GM23338 (cell line): ENCODE measurements around the gene MFAP4. TPM values are rescaled to one million over a fixed set of nuclear protein-coding genes. Genes with fewer than 3 reads are reported as not detected.
A peak's percentile ranks its signal among the peaks of the same experiment; 100 is the strongest.

Experiments used
- ATAC-seq: fragments of 200-7000 bp; cut with Tn5 transposase; 3 replicates; pipeline ENCODE4 v1.9.1; 2020
- DNase-seq: peaks from one replicate; pipeline ENCODE4 v3.0.0-alpha.2; 2015; ENCODE audit warnings: low spot score
- H2AFZ ChIP-seq: fragments of 200-600 bp; sonication (generic); 2 replicates; pipeline ENCODE4 v1.8.0; 2016; ENCODE audit warnings: antibody characterized with exemption, mild to moderate bottlenecking, moderate library complexity
- H3F3A ChIP-seq: fragments of 200-600 bp; sonication (generic); replicated peaks from 2 replicates; pipeline ENCODE4 v1.8.0; 2017; ENCODE audit warnings: antibody characterized with exemption, mixed run types, low read depth
- H3K27ac ChIP-seq: fragments of 200-600 bp; sonication (generic); 2 replicates; pipeline ENCODE4 v1.6.1; 2016; ENCODE audit warnings: low read depth
- H3K27me3 ChIP-seq: fragments of 200-600 bp; sonication (generic); 2 replicates; pipeline ENCODE4 v1.8.0; 2016; ENCODE audit warnings: mild to moderate bottlenecking, mixed run types, moderate library complexity; ENCODE audit not compliant: insufficient read depth
- H3K36me3 ChIP-seq: fragments of 200-600 bp; sonication (generic); 2 replicates; pipeline ENCODE4 v1.8.0; 2016; ENCODE audit warnings: mild to moderate bottlenecking; ENCODE audit not compliant: insufficient read depth
- H3K4me1 ChIP-seq: fragments of 200-600 bp; sonication (generic); 2 replicates; pipeline ENCODE4 v1.8.0; 2016; ENCODE audit warnings: mild to moderate bottlenecking, moderate library complexity; ENCODE audit not compliant: insufficient read depth
- H3K4me2 ChIP-seq: fragments of 200-600 bp; sonication (generic); 2 replicates; pipeline ENCODE4 v1.7.1; 2017; ENCODE audit warnings: mixed run types
- H3K4me3 ChIP-seq: fragments of 200-600 bp; sonication (generic); 2 replicates; pipeline ENCODE4 v1.6.1; 2016; ENCODE audit warnings: mixed run types
- H3K79me2 ChIP-seq: fragments of 200-600 bp; sonication (generic); replicated peaks from 2 replicates; pipeline ENCODE4 v1.8.0; 2017; ENCODE audit warnings: mild to moderate bottlenecking; ENCODE audit not compliant: insufficient read depth
- H3K9me2 ChIP-seq: fragments of 200-600 bp; sonication (generic); 2 replicates; pipeline ENCODE4 v1.8.0; 2017; ENCODE audit not compliant: insufficient read depth
- H4K20me1 ChIP-seq: fragments of 200-600 bp; sonication (generic); replicated peaks from 2 replicates; pipeline ENCODE4 v1.8.0; 2017; ENCODE audit warnings: mild to moderate bottlenecking; ENCODE audit not compliant: insufficient read depth
- H3K27ac Mint-ChIP-seq: 2 replicates; pipeline ENCODE4 v1.8.0; 2020; ENCODE audit warnings: inconsistent platforms, mild to moderate bottlenecking, moderate library complexity, mixed read lengths
- H3K27me3 Mint-ChIP-seq: 3 replicates; pipeline ENCODE4 v1.8.0; 2022; ENCODE audit warnings: low read depth, mild to moderate bottlenecking, moderate library complexity, mixed read lengths, inconsistent platforms; ENCODE audit not compliant: insufficient read depth, poor library complexity
- H3K36me3 Mint-ChIP-seq: 3 replicates; pipeline ENCODE4 v1.8.0; 2021; ENCODE audit warnings: low read depth, mild to moderate bottlenecking, inconsistent platforms, moderate library complexity, mixed read lengths
- H3K4me1 Mint-ChIP-seq: 3 replicates; pipeline ENCODE4 v1.8.0; 2020; ENCODE audit warnings: mild to moderate bottlenecking, inconsistent platforms, mixed read lengths
- H3K4me3 Mint-ChIP-seq: 3 replicates; pipeline ENCODE4 v1.8.0; 2021; ENCODE audit warnings: moderate library complexity, mild to moderate bottlenecking, inconsistent platforms, mixed read lengths
- H3K9me3 Mint-ChIP-seq: 3 replicates; pipeline ENCODE4 v1.8.0; 2020; ENCODE audit warnings: moderate library complexity, mild to moderate bottlenecking, inconsistent platforms, mixed read lengths
- CREB1 ChIP-seq: fragments of 250-450 bp; sonication (Bioruptor Pico); IDR thresholded peaks from 2 replicates; pipeline ENCODE4 v1.5.0; 2020; ENCODE audit warnings: low read depth, mild to moderate bottlenecking, moderate library complexity
- EZH2 ChIP-seq: fragments of 200-600 bp; sonication (generic); IDR thresholded peaks from one replicate; pipeline ENCODE4 v1.8.0; 2017; ENCODE audit warnings: antibody characterized with exemption, mild to moderate bottlenecking, low read depth; ENCODE audit not compliant: unreplicated experiment
- JUNB ChIP-seq: IDR thresholded peaks from one replicate; pipeline ENCODE4 v1.6.1; 2016; ENCODE audit warnings: antibody characterized with exemption; ENCODE audit not compliant: unreplicated experiment
- POLR2AphosphoS5 ChIP-seq: IDR thresholded peaks from 2 replicates; pipeline ENCODE4 v1.6.1; 2016; ENCODE audit warnings: antibody characterized with exemption, low read depth
- ZNF114 ChIP-seq: fragments of 250-450 bp; sonication (Bioruptor Pico); IDR thresholded peaks from 2 replicates; pipeline ENCODE4 v1.5.0; 2020; ENCODE audit warnings: mild to moderate bottlenecking, moderate library complexity
- ZNF331 ChIP-seq: fragments of 250-450 bp; sonication (Bioruptor Pico); IDR thresholded peaks from 2 replicates; pipeline ENCODE4 v1.5.0; 2020; ENCODE audit warnings: low read depth, mild to moderate bottlenecking, moderate library complexity
- polyA plus RNA-seq: library from polyadenylated mRNA; unstranded; fragments of >200 nt; fragmentation: Nextera tagmentation; extraction: Ambion mirVana; gene quantifications from 2 replicates; pipeline ENCODE4 v1.2.1, GENCODE V29; 2016
- total RNA-seq: library from RNA; depleted of rRNA; stranded (reverse); fragments of >200 nt; shearing (Covaris generic); gene quantifications from 2 replicates; pipeline ENCODE4 v1.2.3, GENCODE V29; 2014
- TF ChIP-seq, protein P1 (sequence below): fragments of 250-450 bp; sonication (Bioruptor Pico); IDR thresholded peaks from 2 replicates; pipeline ENCODE4 v1.5.0; 2020; ENCODE audit warnings: mild to moderate bottlenecking, moderate library complexity

Gene MFAP4
- total and polyA plus RNA-seq, 2 experiments from 2014 or later, result 7.7 to 9.7 TPM

DNA sequence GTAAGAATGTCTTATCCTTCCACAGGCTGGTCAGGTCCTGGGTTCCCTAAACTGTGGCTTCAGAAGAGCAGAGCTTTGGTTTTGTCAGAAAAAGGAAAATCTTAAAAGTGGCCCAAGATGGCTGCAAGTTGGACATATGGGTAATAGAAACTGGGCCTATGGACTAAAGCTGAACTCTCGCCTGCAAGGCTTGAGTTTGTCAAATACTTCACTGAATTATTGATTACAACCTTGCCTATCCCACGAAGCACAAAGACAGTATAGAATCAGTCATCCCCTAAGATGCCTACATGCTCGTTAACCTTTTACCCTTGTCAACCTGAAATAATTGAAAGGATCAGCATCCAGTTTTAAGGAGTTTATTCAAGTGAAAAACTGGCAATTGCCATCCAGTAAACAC lies 44.7 kb upstream of the MFAP4 start:
- Mint-ChIP-seq H3K4me3 (no peak overlapping the region), H3K36me3 (no peaks in the 10 kb centered on the region), H3K4me1 (peaks cover 36% of the 10 kb centered on the region), H3K27me3 (peaks cover 4% of the 10 kb centered on the region), H3K27ac (no peak overlapping the region), H3K9me3 (no peaks in the 10 kb centered on the region)
- H3K4me2 ChIP-seq, result no peak overlapping the region
- TF ChIP-seq, protein P1, sequence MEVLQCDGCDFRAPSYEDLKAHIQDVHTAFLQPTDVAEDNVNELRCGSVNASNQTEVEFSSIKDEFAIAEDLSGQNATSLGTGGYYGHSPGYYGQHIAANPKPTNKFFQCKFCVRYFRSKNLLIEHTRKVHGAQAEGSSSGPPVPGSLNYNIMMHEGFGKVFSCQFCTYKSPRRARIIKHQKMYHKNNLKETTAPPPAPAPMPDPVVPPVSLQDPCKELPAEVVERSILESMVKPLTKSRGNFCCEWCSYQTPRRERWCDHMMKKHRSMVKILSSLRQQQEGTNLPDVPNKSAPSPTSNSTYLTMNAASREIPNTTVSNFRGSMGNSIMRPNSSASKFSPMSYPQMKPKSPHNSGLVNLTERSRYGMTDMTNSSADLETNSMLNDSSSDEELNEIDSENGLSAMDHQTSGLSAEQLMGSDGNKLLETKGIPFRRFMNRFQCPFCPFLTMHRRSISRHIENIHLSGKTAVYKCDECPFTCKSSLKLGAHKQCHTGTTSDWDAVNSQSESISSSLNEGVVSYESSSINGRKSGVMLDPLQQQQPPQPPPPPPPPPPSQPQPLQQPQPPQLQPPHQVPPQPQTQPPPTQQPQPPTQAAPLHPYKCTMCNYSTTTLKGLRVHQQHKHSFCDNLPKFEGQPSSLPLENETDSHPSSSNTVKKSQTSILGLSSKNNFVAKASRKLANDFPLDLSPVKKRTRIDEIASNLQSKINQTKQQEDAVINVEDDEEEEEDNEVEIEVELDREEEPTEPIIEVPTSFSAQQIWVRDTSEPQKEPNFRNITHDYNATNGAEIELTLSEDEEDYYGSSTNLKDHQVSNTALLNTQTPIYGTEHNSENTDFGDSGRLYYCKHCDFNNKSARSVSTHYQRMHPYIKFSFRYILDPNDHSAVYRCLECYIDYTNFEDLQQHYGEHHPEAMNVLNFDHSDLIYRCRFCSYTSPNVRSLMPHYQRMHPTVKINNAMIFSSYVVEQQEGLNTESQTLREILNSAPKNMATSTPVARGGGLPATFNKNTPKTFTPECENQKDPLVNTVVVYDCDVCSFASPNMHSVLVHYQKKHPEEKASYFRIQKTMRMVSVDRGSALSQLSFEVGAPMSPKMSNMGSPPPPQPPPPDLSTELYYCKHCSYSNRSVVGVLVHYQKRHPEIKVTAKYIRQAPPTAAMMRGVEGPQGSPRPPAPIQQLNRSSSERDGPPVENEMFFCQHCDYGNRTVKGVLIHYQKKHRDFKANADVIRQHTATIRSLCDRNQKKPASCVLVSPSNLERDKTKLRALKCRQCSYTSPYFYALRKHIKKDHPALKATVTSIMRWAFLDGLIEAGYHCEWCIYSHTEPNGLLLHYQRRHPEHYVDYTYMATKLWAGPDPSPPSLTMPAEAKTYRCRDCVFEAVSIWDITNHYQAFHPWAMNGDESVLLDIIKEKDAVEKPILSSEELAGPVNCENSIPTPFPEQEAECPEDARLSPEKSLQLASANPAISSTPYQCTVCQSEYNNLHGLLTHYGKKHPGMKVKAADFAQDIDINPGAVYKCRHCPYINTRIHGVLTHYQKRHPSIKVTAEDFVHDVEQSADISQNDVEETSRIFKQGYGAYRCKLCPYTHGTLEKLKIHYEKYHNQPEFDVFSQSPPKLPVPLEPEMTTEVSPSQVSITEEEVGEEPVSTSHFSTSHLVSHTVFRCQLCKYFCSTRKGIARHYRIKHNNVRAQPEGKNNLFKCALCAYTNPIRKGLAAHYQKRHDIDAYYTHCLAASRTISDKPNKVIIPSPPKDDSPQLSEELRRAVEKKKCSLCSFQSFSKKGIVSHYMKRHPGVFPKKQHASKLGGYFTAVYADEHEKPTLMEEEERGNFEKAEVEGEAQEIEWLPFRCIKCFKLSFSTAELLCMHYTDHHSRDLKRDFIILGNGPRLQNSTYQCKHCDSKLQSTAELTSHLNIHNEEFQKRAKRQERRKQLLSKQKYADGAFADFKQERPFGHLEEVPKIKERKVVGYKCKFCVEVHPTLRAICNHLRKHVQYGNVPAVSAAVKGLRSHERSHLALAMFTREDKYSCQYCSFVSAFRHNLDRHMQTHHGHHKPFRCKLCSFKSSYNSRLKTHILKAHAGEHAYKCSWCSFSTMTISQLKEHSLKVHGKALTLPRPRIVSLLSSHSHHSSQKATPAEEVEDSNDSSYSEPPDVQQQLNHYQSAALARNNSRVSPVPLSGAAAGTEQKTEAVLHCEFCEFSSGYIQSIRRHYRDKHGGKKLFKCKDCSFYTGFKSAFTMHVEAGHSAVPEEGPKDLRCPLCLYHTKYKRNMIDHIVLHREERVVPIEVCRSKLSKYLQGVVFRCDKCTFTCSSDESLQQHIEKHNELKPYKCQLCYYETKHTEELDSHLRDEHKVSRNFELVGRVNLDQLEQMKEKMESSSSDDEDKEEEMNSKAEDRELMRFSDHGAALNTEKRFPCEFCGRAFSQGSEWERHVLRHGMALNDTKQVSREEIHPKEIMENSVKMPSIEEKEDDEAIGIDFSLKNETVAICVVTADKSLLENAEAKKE (CRISPR knock-in tag), result no peak
- no peak for TF ChIP-seq EZH2
- H3F3A ChIP-seq, result no peaks in the 10 kb centered on the region
- no peaks in the 10 kb centered on the region for H4K20me1 ChIP-seq
- H3K36me3 ChIP-seq, result no peaks in the 10 kb centered on the region
- H3K79me2 ChIP-seq, result no peaks in the 10 kb centered on the region
- no peak overlapping the region for H2AFZ ChIP-seq
- ATAC-seq (no peak), DNase-seq (no peak)
- H3K27me3 ChIP-seq, result no peaks in the 10 kb centered on the region
- no peak overlapping the region for H3K27ac ChIP-seq
- no peak overlapping the region for H3K4me3 ChIP-seq
- peaks cover 44% of the 10 kb centered on the region for H3K4me1 ChIP-seq
- no peaks in the 10 kb centered on the region for H3K9me2 ChIP-seq

DNA sequence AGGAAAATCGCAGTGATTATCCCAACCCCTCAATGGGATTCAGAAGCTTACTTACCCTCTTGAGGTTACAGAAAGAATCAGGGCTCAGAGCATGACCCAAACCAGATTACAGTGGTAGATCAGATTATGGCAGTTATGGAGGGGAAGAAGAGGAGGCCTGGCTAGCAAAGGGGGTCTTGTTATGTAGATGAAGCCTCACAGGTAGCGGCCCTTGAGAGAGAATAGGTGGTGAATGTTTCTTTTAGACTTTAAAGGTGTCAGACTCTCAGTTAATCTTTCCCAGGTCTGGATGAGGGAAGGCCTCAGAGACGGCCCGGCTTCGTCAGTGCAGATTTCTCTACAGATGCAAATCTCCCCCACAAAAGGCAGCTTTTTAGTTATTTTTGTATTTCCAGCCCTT lies 39.6 kb upstream of the MFAP4 start:
- peak overlapping the region; percentile 33 for H3K4me2 ChIP-seq
- Mint-ChIP-seq H3K9me3 (no peaks in the 10 kb centered on the region; the same call in 2 of the 3 replicates), H3K27me3 (peaks cover 4% of the 10 kb centered on the region)
- TF ChIP-seq JUNB, result no peak
- no peak for TF ChIP-seq ZNF331 (CRISPR knock-in tag)
- TF ChIP-seq, protein P1 (CRISPR knock-in tag), result no peak
- TF ChIP-seq EZH2, result no peak
- TF ChIP-seq ZNF114 (CRISPR knock-in tag), result no peak
- TF ChIP-seq POLR2AphosphoS5, result no peak
- no peak for TF ChIP-seq CREB1 (CRISPR knock-in tag)

More for the DNA sequence above, 39.6 kb upstream of the MFAP4 start:
- Histone ChIP-seq H3K9me2 (no peaks in the 10 kb centered on the region), H3K4me1 (peaks cover 16% of the 10 kb centered on the region), H3K36me3 (no peaks in the 10 kb centered on the region), H3F3A (no peaks in the 10 kb centered on the region), H3K79me2 (no peaks in the 10 kb centered on the region), H3K27ac (peak overlapping the region; percentile 83), H2AFZ (peak overlapping the region; percentile 20; the same call in 1 of the 2 replicates), H4K20me1 (no peaks in the 10 kb centered on the region), H3K4me3 (no peak overlapping the region), H3K27me3 (no peaks in the 10 kb centered on the region)
- DNase-seq (peak; percentile 62), ATAC-seq (peak; percentile 92)
- Mint-ChIP-seq H3K27ac (peak overlapping the region; percentile 59; the same call in 1 of the 2 replicates), H3K4me1 (peaks cover 15% of the 10 kb centered on the region), H3K36me3 (no peaks in the 10 kb centered on the region), H3K4me3 (no peak overlapping the region)
